ENCODE data around the gene SSC5D. TPM values are rescaled to one million over a fixed set of nuclear protein-coding genes. Genes with fewer than 3 reads are reported as not detected.

SSC5D gene
- total and polyA plus RNA-seq, 9 of the 15 experiments (the other 6 are each of a cell fraction or from before 2014, with no cell fraction given) = 0.04 to 0.71 (median 0.14) TPM; not detected in 2

- TF ChIP-seq, protein P1, sequence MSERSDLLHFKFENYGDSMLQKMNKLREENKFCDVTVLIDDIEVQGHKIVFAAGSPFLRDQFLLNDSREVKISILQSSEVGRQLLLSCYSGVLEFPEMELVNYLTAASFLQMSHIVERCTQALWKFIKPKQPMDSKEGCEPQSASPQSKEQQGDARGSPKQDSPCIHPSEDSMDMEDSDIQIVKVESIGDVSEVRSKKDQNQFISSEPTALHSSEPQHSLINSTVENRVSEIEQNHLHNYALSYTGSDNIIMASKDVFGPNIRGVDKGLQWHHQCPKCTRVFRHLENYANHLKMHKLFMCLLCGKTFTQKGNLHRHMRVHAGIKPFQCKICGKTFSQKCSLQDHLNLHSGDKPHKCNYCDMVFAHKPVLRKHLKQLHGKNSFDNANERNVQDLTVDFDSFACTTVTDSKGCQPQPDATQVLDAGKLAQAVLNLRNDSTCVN (CRISPR knock-in tag; IDR thresholded peaks at IDR 0.05) = no peak
- no peak for TF ChIP-seq SIN3A (IDR thresholded peaks at IDR 0.05; ENCODE audit: borderline replicate concordance in 2 of 2, control insufficient read depth in 1 of 2, low read depth in 2 of 2, low read length in 2 of 2)
- TF ChIP-seq TFE3 (CRISPR knock-in tag; IDR thresholded peaks at IDR 0.05) = no peak
- peak; percentile 72 for TF ChIP-seq NEUROD1 (IDR thresholded peaks at IDR 0.05; ENCODE audit: borderline replicate concordance, low read depth, low read length, partially characterized antibody)
- TF ChIP-seq NFIX (CRISPR knock-in tag; IDR thresholded peaks at IDR 0.05; ENCODE audit: low read depth) = no peak
- no peak for TF ChIP-seq SRSF1 (IDR thresholded peaks at IDR 0.05; ENCODE audit: low read depth, low read length)
- TF ChIP-seq, protein P2, sequence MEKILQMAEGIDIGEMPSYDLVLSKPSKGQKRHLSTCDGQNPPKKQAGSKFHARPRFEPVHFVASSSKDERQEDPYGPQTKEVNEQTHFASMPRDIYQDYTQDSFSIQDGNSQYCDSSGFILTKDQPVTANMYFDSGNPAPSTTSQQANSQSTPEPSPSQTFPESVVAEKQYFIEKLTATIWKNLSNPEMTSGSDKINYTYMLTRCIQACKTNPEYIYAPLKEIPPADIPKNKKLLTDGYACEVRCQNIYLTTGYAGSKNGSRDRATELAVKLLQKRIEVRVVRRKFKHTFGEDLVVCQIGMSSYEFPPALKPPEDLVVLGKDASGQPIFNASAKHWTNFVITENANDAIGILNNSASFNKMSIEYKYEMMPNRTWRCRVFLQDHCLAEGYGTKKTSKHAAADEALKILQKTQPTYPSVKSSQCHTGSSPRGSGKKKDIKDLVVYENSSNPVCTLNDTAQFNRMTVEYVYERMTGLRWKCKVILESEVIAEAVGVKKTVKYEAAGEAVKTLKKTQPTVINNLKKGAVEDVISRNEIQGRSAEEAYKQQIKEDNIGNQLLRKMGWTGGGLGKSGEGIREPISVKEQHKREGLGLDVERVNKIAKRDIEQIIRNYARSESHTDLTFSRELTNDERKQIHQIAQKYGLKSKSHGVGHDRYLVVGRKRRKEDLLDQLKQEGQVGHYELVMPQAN (IDR thresholded peaks at IDR 0.05; ENCODE audit: borderline replicate concordance) = no peak
- no peak for TF ChIP-seq EHMT2 (IDR thresholded peaks at IDR 0.05)
- TF ChIP-seq SNAPC5 (CRISPR knock-in tag; IDR thresholded peaks at IDR 0.05) = no peak
- no peak for TF ChIP-seq SLC30A9 (CRISPR knock-in tag; IDR thresholded peaks at IDR 0.05)
- TF ChIP-seq ZBTB5 (IDR thresholded peaks at IDR 0.05) = peak; percentile 82
These were observed 35.4 kb upstream of the SSC5D start (continued) for GRCh38 chr19:55452749-55453346.
